Tibial nerve (tissue), 3 donors: Measurements from ENCODE around the gene FAM174C.

ENCODE experiments used
- CTCF ChIP-seq, 5 experiments: fragments of 200-600 bp in 3 of 5; fragments of 450-650 bp in 2 of 5; sonication (generic) in 3 of 5; IDR thresholded peaks; one replicate each; pipeline ENCODE4 v1.5.1; 2016 to 2019; ENCODE audit warnings: antibody characterized with exemption in 5 of 5, mild to moderate bottlenecking in 3 of 5, moderate library complexity in 2 of 5
- POLR2A ChIP-seq, 2 donors: fragments of 450-650 bp; IDR thresholded peaks; one replicate each; pipeline ENCODE4 v1.6.1; 2017; ENCODE audit warnings: antibody characterized with exemption in 2 of 2, mild to moderate bottlenecking in 2 of 2, moderate library complexity in 2 of 2

- no peak for TF ChIP-seq CTCF (IDR thresholded peaks at IDR 0.05)
- no peak for TF ChIP-seq POLR2A (IDR thresholded peaks at IDR 0.05)
Measured at GRCh38 chr19:1293782-1294604, 18.7 kb downstream of the FAM174C start.
